Measurements from ENCODE around the gene DBNDD1. TPM values are rescaled to one million over a fixed set of nuclear protein-coding genes. Genes with fewer than 3 reads are reported as not detected.

The DBNDD1 gene
- total RNA-seq, 2 donors from 2014 or later = 10.9 to 14.8 TPM

DNA sequence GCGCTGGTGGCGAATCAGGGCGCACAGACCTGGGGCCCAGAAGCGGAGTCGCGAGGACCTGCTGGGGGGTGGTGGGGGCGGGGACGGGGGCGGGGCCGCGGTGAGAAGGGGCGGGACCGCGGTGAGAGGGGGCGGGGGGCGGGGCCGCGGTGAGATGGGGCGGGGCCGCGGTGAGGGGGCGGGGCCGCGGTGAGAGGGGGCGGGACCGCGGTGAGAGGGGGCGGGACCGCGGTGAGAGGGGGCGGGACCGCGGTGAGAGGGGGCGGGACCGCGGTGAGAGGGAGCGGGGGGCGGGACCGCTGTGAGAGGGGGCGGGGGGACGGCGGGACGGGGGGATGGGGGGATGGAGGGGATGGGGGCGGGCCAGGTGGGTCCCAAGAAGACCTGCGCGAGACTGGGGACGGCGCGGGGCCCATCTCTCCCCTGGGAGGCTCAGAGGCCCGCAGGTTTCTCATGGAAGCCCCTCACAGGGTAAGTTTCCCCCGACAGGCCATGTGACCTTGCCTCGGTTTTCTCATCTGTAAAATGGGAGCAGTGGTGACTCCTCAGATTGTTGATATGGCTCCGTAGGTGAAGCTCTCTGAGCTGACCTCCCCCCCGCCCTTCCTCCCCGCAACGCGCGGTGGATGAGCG is 28.6 kb upstream of the DBNDD1 start:
- intact Hi-C loops (cut with DNase I) = no loop called here
- no peak for DNase-seq
- peak; percentile 22 for ATAC-seq
- Histone ChIP-seq H3K27ac (peak overlapping the region in 1 of 4 donors; percentile 1), H3K27me3 (no peaks in the 10 kb centered on the region), H3K9me3 (no peaks in the 10 kb centered on the region), H3K36me3 (replicated peaks in 1 of 2; ENCODE audit: insufficient read depth in 1 of 2, low read depth in 2 of 2) (no peaks in the 10 kb centered on the region), H3K4me1 (peaks cover 17% of the 10 kb centered on the region), H3K4me3 (peak overlapping the region in 1 of 2 donors; percentile 33)
- no peak for TF ChIP-seq POLR2A (IDR thresholded peaks at IDR 0.05)
- WGBS, 2 donors = 33 to 49% methylated on average over 8 to 22 of the region's 59 CpGs

DNA sequence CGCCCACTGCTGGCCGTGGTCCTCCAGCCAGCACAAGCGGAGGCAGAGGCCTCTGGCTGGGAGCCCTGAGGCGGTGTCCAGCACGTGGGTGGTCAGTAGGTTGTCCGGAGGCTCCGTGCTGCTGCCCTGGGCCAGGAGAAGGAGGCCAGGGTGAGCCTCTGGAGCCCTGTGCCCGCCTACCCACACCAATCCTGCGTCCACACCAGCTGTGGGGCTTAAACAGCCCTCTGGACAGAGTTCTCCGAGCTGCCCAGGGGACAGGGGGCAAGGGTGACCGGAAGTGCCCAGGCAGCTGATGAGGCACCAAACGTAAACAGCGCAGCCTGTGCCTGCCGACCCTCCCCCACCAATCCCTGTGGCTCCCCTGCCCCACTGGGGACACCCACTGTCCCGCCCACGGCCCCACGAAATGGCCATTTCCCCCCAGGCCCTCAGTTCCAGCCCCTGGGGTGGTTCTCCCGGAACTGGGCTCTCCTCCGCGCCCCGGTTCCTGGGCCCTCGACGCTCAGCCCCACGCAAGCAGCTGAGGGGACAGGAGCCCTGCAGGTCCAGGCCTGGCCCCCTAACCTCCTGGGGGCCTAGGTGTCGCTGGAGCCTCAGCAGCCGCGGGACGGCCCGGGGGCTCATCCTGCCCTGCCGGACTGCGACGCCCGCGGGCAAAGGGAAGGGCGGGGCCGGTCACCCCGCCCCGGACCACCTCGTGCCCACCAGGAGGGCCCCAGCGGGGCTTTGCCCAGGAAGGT is 27.9 kb upstream of the DBNDD1 start:
- H3K4me3 ChIP-seq = peak overlapping the region; percentile 1 to 33
- TF ChIP-seq, protein P1, sequence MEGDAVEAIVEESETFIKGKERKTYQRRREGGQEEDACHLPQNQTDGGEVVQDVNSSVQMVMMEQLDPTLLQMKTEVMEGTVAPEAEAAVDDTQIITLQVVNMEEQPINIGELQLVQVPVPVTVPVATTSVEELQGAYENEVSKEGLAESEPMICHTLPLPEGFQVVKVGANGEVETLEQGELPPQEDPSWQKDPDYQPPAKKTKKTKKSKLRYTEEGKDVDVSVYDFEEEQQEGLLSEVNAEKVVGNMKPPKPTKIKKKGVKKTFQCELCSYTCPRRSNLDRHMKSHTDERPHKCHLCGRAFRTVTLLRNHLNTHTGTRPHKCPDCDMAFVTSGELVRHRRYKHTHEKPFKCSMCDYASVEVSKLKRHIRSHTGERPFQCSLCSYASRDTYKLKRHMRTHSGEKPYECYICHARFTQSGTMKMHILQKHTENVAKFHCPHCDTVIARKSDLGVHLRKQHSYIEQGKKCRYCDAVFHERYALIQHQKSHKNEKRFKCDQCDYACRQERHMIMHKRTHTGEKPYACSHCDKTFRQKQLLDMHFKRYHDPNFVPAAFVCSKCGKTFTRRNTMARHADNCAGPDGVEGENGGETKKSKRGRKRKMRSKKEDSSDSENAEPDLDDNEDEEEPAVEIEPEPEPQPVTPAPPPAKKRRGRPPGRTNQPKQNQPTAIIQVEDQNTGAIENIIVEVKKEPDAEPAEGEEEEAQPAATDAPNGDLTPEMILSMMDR (IDR thresholded peaks at IDR 0.05) = no peak
- peak; percentile 11 to 36 (median 33) for TF ChIP-seq POLR2A (IDR thresholded peaks at IDR 0.05)
- H3K9me3 ChIP-seq = no peaks in the 10 kb centered on the region
- H3K27ac ChIP-seq = peak overlapping the region in 1 of 4 donors; percentile 32
- intact Hi-C loops (cut with DNase I) = no loop called here
- 2 to 3% methylated on average over 7 to 37 of the region's 40 CpGs for WGBS, 2 donors
- H3K27me3 ChIP-seq = no peaks in the 10 kb centered on the region
- ATAC-seq (peak; percentile 67), DNase-seq (peak; percentile 68 to 87 (median 83))
- H3K4me1 ChIP-seq = peaks cover 17% of the 10 kb centered on the region
- no peaks in the 10 kb centered on the region for H3K36me3 ChIP-seq (replicated peaks in 1 of 2; ENCODE audit: insufficient read depth in 1 of 2, low read depth in 2 of 2)

DNA sequence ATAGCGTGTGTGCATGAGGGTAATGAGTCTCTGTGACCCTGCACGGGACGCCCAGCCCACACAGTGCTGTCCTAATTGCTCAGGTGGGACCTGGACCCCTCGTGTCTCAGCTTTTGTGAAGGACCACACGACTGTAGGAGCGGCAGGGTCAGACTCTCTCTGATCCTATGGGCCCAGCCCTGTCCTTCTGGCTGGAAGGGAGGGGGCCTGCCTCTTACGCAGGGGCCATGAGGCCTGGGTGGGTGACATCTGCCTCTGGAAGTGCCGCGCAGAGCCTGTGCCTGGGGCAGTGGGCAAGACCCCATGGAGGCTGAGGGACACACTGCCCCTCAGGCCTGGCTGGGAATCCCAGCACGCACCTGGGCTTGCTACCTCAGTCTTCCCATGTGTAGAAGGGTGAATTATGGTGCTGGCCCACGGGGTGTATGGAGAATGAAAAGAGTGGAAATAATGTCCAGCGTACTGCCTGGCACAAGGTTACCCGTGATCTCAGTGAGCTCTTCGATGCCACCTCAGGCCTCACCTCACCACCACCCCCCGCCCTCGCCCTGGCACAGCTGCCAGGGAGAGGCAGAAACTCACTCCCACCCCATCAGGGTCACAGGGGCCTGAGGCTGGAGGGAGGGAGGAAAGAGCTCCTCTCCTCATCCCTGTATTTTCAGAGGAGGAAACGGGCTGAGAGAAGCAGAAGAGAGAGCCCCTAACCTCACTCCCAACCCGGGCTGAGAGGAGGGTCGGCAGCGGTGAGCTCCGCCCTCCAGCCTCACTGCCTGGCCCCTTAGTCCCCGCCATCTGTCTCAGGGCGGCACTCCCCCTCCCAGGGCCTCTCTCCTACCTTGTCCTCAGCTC is 27.1 kb upstream of the DBNDD1 start:
- Histone ChIP-seq H3K27me3 (no peaks in the 10 kb centered on the region), H3K4me3 (no peak overlapping the region), H3K36me3 (replicated peaks in 1 of 2; ENCODE audit: insufficient read depth in 1 of 2, low read depth in 2 of 2) (no peaks in the 10 kb centered on the region), H3K9me3 (no peaks in the 10 kb centered on the region), H3K27ac (peak overlapping the region in 1 of 4 donors; percentile 32), H3K4me1 (peaks cover 17% of the 10 kb centered on the region)
- TF ChIP-seq, protein P1 (IDR thresholded peaks at IDR 0.05) = no peak
- no peak for TF ChIP-seq POLR2A (IDR thresholded peaks at IDR 0.05)
- ATAC-seq = peak; percentile 5
- intact Hi-C loops (cut with DNase I) = no loop called here
- peak in 1 of 4 donors; percentile 45 for DNase-seq
- 38 to 41% methylated on average over 6 to 23 of the region's 23 CpGs for WGBS, 2 donors

DNA sequence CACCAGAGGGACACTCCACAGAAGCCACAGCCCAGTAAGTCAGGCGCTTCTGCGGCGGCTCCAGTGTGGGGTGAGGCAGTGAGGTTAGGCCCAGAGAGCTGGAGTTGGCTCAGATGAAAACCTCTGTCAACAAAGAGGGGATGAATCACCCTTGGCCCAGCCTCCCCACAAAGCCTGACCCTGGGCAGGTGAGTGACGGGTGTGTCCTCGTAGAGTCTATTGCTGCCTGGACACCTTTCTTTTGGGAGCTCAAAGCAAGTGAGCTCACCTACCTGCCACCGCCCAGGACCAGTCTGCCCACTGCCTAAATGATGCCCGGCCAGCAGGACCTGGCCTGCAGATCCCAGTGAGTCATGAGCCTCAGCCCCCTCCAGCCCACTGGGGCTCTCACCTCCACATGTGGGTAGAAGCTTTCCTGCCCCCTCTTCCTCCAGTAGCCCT is 24.9 kb upstream of the DBNDD1 start:
- Histone ChIP-seq H3K36me3 (replicated peaks in 1 of 2; ENCODE audit: insufficient read depth in 1 of 2, low read depth in 2 of 2) (peaks cover 0 to 7% of the 10 kb centered on the region in 2 donors), H3K27me3 (no peaks in the 10 kb centered on the region), H3K9me3 (no peaks in the 10 kb centered on the region), H3K4me3 (no peak overlapping the region), H3K27ac (no peak overlapping the region), H3K4me1 (peaks cover 17% of the 10 kb centered on the region)
- peak in 2 of 4 donors; percentile 40 to 73 for DNase-seq
- WGBS, 2 donors = 49 to 66% methylated on average over 5 to 7 of the region's 7 CpGs
- ATAC-seq = peak; percentile 13
- TF ChIP-seq, protein P1 (IDR thresholded peaks at IDR 0.05) = no peak
- TF ChIP-seq POLR2A (IDR thresholded peaks at IDR 0.05) = no peak
- intact Hi-C loops (cut with DNase I) = no loop called here

DNA sequence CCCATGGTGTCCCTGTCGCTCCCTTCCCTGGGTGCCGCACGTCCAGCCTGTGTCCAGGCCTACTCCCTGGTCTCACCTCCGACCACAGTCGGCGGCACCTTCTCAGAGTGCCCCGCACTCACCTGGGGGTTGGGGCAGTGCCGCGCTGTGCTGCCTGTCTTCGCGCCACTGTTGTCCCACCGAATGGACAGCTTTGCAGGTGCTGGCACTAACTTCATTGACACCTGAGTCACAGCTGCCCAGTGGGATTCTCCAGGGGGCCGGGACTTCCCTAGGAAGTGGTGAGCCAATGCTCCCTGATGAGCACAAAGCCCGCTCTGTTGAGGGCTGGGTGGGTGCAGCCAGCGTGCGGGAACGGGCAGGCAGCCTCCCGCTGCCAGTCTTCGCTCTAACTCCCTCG is 24.3 kb upstream of the DBNDD1 start:
- DNase-seq = no peak
- Histone ChIP-seq H3K4me1 (peaks cover 17% of the 10 kb centered on the region), H3K27me3 (no peaks in the 10 kb centered on the region), H3K4me3 (no peak overlapping the region), H3K36me3 (replicated peaks in 1 of 2; ENCODE audit: insufficient read depth in 1 of 2, low read depth in 2 of 2) (peaks cover 4 to 8% of the 10 kb centered on the region in 2 donors), H3K27ac (no peak overlapping the region), H3K9me3 (no peaks in the 10 kb centered on the region)
- WGBS, 2 donors = 86 to 91% methylated on average over 20 of the region's 20 CpGs
- intact Hi-C loops (cut with DNase I) = no loop called here
- TF ChIP-seq, protein P1 (IDR thresholded peaks at IDR 0.05) = no peak
- TF ChIP-seq POLR2A (IDR thresholded peaks at IDR 0.05) = no peak
- ATAC-seq = no peak

Measured in body of pancreas (tissue), 4 donors.